SKM-1 treated with dmso at 0.1 percent for 144 hours (cell line): Measurements from ENCODE around the gene PIGM.

ENCODE experiments used
- DNase-seq: peaks from one replicate; lab custom pipeline; 2025; ENCODE audit not compliant: unreplicated experiment; lab: John Stamatoyannopoulos, UW

The PIGM gene

DNA sequence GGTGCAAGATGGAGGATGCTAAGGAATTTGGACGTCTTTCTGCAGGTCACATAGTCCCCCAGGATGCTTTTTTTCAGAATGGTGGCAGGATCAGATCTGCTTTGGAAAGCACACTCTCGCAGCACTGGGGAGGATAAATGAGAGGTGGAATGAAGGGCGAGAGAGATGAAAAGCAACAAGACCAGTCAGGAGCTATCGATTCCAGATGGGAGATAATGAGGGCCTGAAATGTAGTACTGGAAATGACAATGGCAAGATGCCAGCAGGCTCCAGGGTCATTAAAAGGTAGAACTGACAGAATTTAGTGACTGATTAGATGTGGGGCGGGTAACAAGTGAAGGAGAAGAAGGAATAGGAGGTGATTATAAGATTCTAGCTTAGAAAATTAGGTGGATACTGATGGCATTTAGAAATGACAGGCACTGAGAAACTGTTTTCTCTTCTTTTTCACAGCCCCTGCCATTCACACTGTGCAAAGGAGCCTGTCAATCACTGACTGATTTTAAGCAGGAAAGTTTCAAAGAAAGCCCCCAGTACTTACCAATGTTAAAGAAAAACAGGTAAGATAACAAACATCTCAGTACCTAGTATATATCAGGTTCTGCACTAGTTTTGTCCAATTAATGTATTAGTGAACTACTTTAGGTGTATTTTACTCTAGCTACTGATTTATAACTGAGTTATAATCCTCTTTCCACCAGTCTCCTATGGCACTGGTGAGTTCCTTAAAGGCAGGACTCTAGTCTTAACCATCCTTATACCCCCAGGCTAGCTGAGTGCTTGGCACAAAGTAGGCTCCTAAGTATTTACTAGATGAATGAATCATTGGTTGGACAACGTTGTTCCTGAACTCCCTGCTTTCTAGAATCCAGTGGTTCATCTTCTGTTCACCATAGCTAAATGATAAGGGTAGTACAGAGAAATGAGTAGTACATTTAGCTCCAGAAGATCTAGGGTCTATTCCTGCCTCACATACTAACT is 9.2 kb downstream of the PIGM start:
- DNase-seq: no peak

DNA sequence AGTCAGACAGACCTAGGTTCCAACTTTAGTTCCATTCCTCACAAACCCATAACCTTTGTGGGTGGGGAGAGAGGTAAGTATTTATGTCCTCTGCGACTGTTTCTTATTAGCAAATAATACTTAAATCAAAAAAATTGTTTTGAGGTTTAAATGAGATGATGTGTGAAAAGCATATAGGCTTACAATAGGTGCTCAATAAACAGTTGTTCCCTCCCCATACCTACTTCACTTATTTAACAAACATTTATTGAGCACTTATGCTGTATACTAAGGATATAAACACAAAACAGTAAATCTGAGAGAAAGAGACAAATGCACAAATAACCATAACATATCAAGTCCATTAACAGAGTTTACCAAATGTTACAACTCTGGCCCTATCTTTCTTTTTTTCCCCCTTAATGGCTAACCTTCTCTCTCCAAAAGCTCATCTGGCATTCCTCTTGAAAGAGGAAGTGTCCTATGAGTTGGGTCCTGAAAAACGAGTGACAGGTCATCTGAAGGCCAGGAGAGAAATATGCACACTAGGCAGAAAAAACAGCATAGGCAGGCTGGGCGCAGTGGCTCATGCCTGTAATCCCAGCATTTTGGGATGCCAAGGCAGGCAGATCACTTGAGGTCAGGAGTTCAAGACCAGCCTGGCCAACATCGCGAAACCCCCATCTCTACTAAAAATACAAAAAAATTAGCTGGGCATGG is 10.3 kb downstream of the PIGM start:
- no peak for DNase-seq

DNA sequence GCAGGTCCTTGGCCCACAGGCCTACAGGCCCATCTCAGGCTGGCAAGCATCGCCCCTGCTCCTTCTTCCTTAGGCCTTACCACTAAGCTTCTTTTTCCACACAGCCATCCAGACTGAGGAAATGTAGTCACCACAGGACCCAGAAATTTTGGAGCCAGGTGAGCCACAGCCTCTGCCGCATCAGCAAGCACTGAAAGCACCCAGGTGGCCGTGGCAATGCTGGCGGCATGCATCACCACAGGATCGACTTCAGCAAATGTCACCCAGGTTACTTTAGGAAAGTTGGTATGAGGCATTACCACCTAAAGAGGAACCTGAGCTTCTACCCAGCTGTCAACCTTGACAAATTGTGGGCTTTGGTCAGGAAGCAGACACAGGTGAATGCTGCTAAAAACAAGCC is 11.6 kb downstream of the PIGM start:
- no peak for DNase-seq

DNA sequence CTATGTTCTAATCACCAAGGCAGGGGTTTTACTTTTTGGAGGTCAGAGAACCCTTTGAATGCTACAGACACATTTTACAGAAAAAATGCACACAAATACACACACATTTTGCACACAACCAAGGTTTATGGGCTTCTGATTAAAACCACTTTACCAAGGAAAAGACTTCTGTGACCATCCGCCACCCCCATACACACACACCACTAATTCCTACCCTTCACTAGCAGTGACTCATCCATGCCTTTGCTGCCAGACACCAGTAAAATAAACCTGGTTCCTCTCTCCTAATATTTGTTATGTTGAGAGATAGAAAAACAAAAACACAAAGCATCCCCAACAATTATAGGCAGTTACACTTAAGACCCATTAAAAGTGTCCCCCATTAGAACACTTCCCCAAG is 12.9 kb downstream of the PIGM start:
- DNase-seq: no peak

DNA sequence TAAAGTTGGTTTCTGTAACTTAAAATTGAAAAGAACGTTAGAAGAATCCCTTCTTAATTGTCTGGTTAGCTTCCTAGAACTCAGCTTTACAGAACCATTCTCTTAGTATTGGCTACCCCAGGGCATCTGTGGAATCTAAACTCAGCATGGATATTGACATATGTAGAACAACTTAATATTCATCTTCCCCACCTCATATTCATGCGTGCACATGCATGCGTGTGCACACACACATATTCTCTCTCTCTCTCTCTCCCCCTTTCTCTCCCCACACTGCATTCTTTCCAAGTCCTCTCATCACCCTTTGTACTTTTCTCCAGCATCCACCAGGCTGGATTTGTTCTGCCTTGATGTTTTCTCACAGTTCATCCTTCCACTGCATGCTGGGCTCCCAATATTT is 13.4 kb downstream of the PIGM start:
- DNase-seq: no peak

DNA sequence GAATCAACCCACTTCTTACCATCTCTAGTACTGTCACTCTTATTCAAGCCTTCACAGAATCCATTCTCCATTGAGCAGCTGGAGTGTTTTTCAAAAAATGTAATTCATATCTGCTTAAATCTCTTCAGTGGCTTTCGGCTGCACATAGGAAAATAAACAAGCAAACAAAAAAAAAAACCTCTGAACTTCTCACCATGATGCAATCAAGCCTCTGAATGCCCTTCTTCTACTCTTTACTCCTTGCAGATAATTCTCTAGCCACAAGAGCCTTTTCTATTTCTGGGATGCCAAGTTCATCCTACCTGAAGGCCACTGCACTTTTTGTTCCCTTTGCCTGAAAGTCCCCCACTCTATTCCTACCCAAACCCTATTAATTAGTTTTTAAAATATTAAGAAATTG is 14.2 kb downstream of the PIGM start:
- no peak for DNase-seq

DNA sequence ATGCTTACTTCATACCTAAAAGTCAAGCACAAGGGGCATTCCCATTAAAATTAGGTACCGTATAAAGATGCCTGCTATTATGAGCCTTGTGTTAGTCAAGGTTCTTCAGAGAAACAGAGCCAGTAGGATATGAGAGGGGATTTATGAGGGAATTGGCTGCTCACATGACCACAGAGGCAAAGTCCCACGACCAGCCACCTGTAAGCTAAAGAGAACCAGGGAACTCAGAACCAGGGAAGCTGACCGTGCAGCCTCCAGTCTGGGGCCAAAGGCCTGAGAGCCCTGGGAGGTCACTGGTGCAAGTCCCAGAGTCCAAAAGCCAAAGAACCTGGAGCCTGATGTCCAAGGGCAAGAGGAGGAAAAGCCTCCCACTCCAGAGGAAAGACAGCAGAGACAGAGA is 20.0 kb downstream of the PIGM start:
- DNase-seq: no peak

DNA sequence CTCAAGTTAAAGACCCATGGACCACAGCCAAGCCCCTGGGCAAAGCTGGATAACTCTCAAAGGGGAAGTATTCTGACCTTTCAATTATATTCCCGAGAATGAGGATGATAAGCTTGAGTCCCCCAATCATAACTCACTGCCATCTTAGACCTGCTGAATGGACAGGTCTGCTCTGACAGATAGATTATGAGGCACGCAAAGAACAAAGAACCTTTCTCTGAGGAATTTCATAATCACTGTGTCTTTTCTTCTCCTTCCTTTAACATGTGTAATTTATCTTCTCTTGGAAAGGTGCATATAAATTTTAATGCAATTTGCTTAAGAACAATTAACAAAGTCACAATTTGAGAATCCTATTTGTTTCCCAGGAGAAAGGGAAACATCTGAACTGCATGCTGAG is 22.0 kb downstream of the PIGM start:
- no peak for DNase-seq

DNA sequence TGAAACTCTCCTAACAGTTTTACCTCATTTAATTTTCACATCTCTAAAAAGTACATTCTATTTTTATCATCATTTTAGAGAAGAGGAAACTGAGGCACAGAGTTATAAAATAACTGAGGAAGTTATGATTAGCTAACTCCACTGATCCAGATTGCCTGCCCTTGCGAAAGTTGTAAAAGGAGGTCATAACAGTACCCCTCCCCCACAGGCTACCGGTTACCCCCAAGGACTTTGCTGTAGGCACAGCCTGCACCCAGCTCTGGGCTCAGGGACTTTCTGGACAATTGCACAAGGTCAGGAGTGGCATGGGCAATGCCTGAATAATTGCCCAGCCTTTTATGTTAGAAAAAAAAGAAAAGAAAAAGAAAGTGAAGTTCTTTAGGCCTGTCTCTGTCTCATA is 22.7 kb downstream of the PIGM start:
- peak; percentile 47 for DNase-seq

DNA sequence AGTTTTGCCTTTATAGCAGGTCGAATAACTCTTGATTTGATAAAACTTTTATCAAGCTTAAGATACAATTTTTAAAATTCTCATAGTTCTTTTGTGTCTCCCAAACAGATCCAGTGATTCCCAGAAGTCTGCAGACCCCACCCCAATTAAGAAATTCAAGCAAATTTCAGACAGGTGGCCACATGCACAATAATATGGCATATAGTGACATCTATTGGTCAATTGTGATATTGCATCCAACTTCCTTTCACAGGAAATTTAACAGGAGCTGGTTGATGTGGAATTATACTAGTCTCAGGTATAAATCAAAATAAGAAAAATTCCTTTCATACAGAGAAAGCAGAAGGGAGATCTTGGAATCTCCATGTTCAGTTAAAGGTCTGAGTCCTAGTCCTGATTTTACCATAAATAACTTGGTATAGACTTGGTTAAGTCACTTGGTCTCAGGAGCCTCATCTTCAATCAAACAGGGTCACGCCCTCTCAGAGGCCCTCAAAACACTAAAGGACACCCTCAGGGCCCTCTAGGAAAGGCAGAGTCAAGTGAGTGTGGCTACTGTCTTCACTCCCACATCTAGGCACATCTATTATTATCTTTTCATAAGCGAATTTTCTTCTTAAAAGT is 24.1 kb downstream of the PIGM start:
- DNase-seq: peak; percentile 39

DNA sequence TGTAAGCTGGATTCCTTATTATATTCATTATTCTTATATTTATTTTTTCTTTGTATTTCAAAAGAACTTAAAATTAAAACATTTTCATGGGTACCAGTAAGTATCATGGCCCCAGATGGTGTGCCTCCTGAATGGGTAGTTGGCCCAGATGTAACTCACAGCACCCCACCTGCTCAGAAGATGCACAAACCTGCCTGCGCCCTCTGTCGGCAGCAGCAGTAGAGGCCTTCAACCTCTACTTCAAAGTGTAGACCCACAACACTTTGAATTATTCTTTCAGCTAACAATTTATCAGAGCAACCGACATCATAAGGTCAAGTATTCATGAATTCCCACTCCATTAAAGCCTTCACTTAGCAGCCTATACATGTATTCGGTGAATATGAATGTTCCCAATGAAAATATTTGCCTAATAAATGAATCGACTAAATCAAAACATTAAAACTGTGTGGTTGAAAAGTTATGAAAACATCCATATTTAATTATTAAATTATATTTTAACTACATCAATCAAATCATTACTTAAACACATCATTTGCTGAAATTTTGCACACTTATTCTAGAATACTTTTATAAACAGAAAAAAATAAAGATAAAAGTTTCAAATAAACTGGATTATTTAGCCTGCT is 25.4 kb downstream of the PIGM start:
- peak; percentile 86 for DNase-seq

DNA sequence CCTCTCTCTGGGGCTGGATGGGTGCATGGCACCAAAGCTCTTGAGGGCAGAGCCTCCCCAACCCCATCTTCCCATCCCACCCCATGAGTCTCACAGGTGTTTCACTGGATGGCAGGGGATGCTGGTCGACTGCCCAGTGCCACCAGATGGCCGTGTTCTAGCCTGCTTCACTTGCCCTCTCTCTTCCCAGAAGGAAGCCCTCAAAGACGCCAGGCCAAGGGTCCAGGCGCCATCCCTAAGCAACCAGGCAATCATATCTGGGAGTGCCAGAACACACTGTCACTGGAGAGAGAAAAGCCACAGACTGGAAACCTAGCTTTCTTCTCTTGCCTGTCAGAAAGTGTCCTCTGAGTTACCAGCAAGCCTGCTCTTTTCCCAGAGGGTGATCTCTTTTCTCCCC is 26.7 kb downstream of the PIGM start:
- DNase-seq: no peak

DNA sequence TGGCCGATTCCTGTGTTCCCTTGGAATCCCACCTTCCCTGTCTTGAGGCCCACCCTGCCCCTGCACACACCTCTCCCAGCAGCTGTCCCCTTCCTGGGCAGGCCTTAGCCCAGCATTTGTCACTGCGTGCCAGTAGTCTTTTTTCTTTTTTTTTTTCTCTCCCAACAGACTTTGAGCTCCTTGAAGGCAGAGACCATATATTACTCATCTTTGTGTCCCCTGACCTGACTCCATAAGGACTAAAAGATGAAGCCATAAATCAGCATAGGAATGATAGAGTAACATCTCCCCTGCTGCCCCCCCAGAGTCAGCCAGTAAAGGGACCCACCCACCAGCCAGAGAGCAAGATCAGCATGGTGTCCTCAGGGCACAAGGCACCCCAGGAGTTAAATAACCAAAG is 27.4 kb downstream of the PIGM start:
- DNase-seq: no peak

DNA sequence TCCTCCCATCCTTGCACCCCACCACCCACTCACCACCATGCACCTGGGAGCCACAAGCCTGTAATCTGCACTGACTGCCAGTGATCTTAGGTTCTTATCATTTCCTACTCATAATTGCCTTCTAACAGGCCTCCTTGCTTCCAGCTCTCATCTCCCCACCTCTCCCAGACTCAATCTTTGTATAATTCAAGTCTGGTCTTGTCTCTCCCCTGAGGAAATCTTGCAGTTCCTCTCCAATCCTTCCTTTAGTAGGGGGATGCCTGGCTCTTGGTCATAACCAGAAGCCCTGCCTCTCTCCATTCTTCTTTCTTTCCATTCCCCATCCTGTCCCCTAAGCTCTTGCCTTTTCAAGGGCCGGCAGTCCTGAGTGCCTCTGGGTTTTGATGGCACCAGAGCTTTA is 27.8 kb downstream of the PIGM start:
- DNase-seq: no peak

DNA sequence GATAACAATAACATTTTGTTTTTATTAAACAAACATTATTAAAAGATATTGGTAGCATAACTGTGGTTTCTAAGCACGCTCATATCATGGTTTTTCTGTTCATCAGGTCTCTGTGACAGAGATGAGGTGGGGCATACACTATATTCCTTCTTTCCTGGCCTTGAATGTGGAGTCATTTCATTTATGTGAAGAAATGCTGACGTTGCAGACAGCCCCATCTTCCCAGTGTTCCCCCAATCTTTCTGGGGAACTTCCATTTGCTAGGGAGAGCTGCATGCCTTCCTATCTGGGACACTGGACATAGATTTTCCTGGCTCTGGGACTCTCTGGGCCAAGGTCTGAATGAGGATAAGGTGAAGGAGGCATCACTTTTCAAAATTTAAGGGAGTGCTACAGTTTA is 30.4 kb downstream of the PIGM start:
- no peak for DNase-seq

DNA sequence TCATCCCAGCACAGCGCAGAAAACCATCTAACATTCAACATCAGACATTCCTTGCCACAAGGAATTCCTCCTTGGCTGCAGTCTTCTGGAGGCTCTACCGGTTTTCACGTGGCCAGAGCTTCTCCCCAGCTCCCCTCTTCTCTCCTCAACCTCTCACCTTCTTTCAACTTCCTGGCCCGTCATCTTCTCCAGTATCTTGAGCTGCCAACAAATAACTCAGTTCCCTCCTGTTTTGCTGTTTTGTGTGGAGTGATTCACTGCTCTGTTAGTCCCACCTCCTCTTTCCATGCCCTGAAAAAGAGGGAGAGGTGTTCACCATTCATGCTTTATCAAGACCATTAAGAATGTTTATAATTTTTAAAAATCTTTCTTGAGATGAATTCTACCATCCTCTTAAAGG is 32.6 kb downstream of the PIGM start:
- DNase-seq: no peak

DNA sequence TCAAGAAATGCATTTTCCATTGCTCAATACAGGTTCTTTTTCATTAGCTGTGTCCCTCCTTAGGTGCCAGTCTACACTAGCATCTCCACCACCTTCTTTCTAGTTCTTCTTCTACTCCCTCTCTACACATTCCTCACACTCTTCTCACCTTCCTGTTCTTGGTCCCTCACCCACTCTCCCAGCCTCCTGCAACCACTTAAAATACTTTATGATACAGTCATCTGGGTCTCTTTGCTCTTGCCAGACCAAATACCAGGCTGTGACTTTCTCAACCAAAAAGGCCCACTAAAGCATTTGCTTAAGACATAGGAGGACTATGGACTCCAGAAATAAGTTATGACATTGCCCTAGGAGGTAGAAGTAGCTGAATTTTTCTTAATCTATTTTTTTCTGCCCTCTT is 35.1 kb downstream of the PIGM start:
- no peak for DNase-seq

DNA sequence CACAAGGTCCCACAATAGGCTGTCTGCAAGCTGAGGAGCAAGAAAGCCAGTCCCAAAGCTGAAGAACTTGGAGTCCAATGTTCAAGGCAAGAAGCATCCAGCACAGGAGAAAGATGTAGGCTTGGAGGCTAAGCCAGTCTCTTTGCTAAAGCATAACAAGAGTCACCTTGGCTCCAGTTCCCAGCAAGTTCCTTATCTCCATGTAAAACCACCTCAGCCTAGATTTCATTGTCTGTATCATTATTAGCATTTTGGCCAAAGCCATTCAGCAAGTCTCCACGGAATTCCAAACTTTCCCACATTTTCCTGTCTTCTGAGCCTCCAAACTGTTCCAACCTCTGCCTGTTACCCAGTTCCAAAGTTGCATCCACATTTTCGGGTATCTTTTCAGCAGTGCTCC is 36.9 kb downstream of the PIGM start:
- DNase-seq: no peak

DNA sequence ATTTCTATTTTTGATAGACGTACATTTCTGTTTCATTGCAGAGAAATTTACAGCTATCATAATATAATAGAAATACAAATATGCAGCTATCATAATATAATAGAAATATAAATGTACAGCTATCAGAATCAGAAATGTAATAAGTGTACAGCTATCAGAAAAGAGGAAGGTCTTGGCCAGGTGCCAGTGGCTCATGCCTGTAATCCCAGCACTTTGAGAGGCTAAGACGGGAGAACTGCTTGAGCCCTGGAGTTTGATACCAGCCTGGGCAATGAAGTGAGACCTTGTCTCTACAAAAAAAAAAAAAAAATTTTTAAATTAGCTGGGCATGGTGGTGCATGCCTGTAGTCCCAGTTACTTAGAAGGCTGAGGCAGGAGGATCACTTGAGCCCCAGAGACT is 37.9 kb downstream of the PIGM start:
- no peak for DNase-seq

DNA sequence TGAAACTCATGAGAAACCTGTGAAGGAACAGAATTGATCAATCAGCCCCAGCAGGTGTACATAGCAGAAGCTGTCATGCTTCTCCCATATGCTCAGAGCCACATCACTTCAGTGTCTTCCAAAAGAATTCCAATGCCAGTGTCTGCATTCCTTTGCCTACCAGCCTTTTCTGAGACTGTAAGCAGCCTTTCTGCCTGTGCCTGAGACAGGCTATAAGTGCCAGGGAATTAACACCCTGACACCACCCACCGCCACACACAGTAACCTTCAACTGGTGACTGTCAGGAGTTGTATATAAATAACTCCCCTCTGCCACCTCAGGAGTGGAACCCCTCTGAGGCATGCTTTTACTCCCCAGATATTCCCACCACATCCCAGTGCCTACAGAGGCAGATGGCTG is 39.6 kb downstream of the PIGM start:
- DNase-seq: no peak

DNA sequence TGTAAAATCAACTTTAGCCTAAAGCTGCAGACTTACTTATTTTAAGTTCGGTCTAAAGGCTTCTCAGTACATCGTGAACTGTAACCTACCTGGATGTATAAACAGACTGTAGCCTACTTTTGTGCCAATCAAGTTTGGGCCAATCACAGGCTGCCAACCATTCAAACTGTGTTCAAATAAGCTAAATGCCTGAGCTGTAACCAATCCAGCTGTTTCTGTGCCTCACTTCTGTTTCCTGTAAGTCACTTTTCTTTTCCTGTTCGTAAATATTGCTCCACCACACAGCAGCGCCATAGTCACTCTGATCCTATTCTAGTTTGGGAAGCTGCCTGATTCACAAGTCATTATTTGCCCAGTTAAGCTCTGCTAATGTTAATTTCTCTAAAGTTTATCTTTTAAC is 40.3 kb downstream of the PIGM start:
- peak; percentile 69 for DNase-seq

DNA sequence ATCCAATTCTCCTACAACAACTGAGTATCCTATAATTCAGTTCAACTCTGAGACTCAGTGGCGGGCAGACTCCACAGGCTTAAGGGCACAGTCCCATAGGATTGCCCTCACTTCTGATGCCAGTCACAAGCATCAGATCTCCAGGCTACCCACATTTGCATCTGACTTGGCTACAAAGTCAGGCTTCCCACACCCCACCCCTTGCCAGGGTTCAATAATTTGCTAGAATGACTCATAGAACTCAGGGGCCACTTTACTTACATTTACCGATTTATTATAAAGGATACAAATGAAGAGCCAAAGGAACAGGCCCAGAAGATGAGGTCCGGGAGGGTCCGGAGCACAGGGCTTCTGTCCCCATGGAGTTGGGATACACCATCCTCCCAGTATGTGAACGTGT is 41.8 kb downstream of the PIGM start:
- no peak for DNase-seq
